ENCODE results near the gene PDP2. TPM values are rescaled to one million over a fixed set of nuclear protein-coding genes. Genes with fewer than 3 reads are reported as not detected.

PDP2 gene
- total and polyA plus RNA-seq, 9 of the 15 experiments (the other 6 are each of a cell fraction or from before 2014, with no cell fraction given) = 2.5 to 24.3 (median 7.2) TPM

DNA sequence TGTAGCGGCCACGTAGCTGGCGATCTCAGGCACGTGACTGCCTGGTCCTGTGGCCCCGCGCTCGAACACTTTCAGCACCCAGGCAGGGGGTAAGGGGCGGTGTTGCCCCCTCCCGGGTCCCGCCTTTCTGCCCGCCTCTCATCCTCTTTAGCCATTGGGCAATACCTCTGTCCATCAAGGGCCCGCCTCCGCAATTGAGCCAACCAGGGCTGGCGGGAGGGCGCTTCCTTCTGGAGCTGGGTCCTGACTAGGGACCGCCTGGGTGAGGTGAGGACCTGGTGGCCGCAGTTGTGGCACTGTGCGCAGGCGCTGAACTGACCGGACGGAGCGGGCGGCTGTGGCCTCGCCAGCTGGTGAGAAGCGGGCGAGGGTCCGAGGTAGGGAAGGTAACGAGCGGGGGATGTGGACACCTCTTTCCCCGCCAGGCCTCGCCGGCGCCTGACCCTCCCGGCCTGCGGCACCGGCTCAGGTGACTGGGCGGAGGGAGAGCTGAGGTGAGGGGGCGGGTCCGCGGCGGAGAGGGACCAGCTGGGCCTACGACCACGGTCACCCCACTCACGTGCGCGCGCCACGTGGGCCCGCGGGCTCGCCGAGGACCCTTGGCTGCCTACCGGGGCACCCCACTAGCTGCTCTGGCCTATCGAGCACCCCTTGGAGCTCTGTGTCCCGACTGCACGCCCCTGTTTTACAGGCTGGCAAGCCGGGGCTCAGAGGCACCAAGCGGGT lies at the start of gene PDP2 (continued):
- TF ChIP-seq, protein P1, sequence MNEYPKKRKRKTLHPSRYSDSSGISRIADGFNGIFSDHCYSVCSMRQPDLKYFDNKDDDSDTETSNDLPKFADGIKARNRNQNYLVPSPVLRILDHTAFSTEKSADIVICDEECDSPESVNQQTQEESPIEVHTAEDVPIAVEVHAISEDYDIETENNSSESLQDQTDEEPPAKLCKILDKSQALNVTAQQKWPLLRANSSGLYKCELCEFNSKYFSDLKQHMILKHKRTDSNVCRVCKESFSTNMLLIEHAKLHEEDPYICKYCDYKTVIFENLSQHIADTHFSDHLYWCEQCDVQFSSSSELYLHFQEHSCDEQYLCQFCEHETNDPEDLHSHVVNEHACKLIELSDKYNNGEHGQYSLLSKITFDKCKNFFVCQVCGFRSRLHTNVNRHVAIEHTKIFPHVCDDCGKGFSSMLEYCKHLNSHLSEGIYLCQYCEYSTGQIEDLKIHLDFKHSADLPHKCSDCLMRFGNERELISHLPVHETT (CRISPR knock-in tag; conservative IDR thresholded peaks at IDR 0.05 in 1 of 2, IDR thresholded peaks at IDR 0.05 in 1 of 2) = 0 out of 4 replicates have a peak, but pooled peaks of 1 of the 2 experiments have one; percentile 36
- TF ChIP-seq ZNF695 (CRISPR knock-in tag; IDR thresholded peaks at IDR 0.05) (no peak), MEF2A (IDR thresholded peaks at IDR 0.05; ENCODE audit: control insufficient read depth, low read depth, low read length) (no peak), NR4A1 (CRISPR knock-in tag; IDR thresholded peaks at IDR 0.05) (0 out of 2 replicates have a peak, but pooled peaks have one; percentile 12), NR4A1 (tag; IDR thresholded peaks at IDR 0.05) (0 out of 2 replicates have a peak, but pooled peaks have one; percentile 22), RBM14 (IDR thresholded peaks at IDR 0.05; ENCODE audit: borderline replicate concordance, insufficient read depth, low read depth, low read length) (no peak), FOXJ2 (tag; IDR thresholded peaks at IDR 0.05) (no peak), MED1 (CRISPR knock-in tag; IDR thresholded peaks at IDR 0.05; ENCODE audit: borderline replicate concordance) (no peak), ZBTB7A (IDR thresholded peaks at IDR 0.05; ENCODE audit: borderline replicate concordance, control insufficient read depth, low read depth, low read length) (peak; percentile 96), NONO (IDR thresholded peaks at IDR 0.05; ENCODE audit: low read depth in 2 of 2, low read length in 1 of 2) (no peak), ZFX (CRISPR knock-in tag; IDR thresholded peaks at IDR 0.05) (peak; percentile 94), SUPT5H (IDR thresholded peaks at IDR 0.05) (peak; percentile 59; the same call in 1 of the 2 replicates), ADNP (tag; IDR thresholded peaks at IDR 0.05) (no peak)
- TF ChIP-seq, protein P2, sequence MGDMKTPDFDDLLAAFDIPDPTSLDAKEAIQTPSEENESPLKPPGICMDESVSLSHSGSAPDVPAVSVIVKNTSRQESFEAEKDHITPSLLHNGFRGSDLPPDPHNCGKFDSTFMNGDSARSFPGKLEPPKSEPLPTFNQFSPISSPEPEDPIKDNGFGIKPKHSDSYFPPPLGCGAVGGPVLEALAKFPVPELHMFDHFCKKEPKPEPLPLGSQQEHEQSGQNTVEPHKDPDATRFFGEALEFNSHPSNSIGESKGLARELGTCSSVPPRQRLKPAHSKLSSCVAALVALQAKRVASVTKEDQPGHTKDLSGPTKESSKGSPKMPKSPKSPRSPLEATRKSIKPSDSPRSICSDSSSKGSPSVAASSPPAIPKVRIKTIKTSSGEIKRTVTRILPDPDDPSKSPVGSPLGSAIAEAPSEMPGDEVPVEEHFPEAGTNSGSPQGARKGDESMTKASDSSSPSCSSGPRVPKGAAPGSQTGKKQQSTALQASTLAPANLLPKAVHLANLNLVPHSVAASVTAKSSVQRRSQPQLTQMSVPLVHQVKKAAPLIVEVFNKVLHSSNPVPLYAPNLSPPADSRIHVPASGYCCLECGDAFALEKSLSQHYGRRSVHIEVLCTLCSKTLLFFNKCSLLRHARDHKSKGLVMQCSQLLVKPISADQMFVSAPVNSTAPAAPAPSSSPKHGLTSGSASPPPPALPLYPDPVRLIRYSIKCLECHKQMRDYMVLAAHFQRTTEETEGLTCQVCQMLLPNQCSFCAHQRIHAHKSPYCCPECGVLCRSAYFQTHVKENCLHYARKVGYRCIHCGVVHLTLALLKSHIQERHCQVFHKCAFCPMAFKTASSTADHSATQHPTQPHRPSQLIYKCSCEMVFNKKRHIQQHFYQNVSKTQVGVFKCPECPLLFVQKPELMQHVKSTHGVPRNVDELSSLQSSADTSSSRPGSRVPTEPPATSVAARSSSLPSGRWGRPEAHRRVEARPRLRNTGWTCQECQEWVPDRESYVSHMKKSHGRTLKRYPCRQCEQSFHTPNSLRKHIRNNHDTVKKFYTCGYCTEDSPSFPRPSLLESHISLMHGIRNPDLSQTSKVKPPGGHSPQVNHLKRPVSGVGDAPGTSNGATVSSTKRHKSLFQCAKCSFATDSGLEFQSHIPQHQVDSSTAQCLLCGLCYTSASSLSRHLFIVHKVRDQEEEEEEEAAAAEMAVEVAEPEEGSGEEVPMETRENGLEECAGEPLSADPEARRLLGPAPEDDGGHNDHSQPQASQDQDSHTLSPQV (IDR thresholded peaks at IDR 0.05) = peak; percentile 50; the same call in 1 of the 2 replicates
- TF ChIP-seq, protein P3, sequence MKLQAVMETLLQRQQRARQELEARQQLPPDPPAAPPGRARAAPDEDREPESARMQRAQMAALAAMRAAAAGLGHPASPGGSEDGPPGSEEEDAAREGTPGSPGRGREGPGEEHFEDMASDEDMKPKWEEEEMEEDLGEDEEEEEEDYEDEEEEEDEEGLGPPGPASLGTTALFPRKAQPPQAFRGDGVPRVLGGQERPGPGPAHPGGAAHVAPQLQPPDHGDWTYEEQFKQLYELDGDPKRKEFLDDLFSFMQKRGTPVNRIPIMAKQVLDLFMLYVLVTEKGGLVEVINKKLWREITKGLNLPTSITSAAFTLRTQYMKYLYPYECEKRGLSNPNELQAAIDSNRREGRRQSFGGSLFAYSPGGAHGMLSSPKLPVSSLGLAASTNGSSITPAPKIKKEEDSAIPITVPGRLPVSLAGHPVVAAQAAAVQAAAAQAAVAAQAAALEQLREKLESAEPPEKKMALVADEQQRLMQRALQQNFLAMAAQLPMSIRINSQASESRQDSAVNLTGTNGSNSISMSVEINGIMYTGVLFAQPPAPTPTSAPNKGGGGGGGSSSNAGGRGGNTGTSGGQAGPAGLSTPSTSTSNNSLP (IDR thresholded peaks at IDR 0.05; ENCODE audit: borderline replicate concordance, low read depth, low read length) = no peak
- TF ChIP-seq, protein P4, sequence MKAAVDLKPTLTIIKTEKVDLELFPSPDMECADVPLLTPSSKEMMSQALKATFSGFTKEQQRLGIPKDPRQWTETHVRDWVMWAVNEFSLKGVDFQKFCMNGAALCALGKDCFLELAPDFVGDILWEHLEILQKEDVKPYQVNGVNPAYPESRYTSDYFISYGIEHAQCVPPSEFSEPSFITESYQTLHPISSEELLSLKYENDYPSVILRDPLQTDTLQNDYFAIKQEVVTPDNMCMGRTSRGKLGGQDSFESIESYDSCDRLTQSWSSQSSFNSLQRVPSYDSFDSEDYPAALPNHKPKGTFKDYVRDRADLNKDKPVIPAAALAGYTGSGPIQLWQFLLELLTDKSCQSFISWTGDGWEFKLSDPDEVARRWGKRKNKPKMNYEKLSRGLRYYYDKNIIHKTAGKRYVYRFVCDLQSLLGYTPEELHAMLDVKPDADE (conservative IDR thresholded peaks at IDR 0.05; ENCODE audit: control insufficient read depth, low read depth, low read length) = peak; percentile 63; the same call in 1 of the 2 replicates

All from K562 (cell line).